Loucy (cell line): ENCODE data around the gene WDR83.
A peak's percentile ranks its signal among the peaks of the same experiment; 100 is the strongest.
"Not testable (repeated sequence)": the region's sequence is repeated elsewhere in the genome, so short reads cannot be mapped to it uniquely, and the experiment has no call there.

Source experiments
- H2AFZ ChIP-seq: fragments of 200-600 bp; sonication (generic); 2 replicates; pipeline ENCODE4 v1.6.0; 2016; ENCODE audit warnings: antibody characterized with exemption, mild to moderate bottlenecking, low read length, moderate library complexity
- H3F3A ChIP-seq: fragments of 200-600 bp; 2 replicates; pipeline ENCODE4 v1.6.0; 2016; ENCODE audit warnings: antibody characterized with exemption, low read depth, mild to moderate bottlenecking
- H3K27me3 ChIP-seq: fragments of 200-600 bp; sonication (generic); 2 replicates; pipeline ENCODE4 v1.6.1; 2014; ENCODE audit warnings: low read length, mild to moderate bottlenecking; ENCODE audit not compliant: insufficient read depth, poor library complexity, severe bottlenecking
- H3K36me3 ChIP-seq: fragments of 200-600 bp; sonication (generic); 2 replicates; pipeline ENCODE4 v1.6.1; 2016; ENCODE audit warnings: low read length; ENCODE audit not compliant: insufficient read depth
- H3K4me1 ChIP-seq: fragments of 200-600 bp; sonication (generic); 2 replicates; pipeline ENCODE4 v1.5.1; 2014; ENCODE audit warnings: low read length, mild to moderate bottlenecking; ENCODE audit not compliant: insufficient read depth, poor library complexity, severe bottlenecking
- H3K4me2 ChIP-seq: fragments of 200-600 bp; sonication (generic); 2 replicates; pipeline ENCODE4 v1.6.0; 2014; ENCODE audit warnings: antibody characterized with exemption, low read length, low read depth, mild to moderate bottlenecking; ENCODE audit not compliant: poor library complexity, severe bottlenecking
- H3K4me3 ChIP-seq: fragments of 200-600 bp; sonication (generic); 2 replicates; pipeline ENCODE4 v1.5.1; 2014; ENCODE audit warnings: low read length, mild to moderate bottlenecking, mixed read lengths; ENCODE audit not compliant: poor library complexity, severe bottlenecking
- H3K79me2 ChIP-seq: fragments of 200-600 bp; sonication (generic); 2 replicates; pipeline ENCODE4 v1.6.1; 2014; ENCODE audit warnings: low read length; ENCODE audit not compliant: insufficient read depth
- H3K9ac ChIP-seq: fragments of 200-600 bp; sonication (generic); 2 replicates; pipeline ENCODE4 v1.6.0; 2014; ENCODE audit warnings: mild to moderate bottlenecking, low read depth, low read length, moderate library complexity; ENCODE audit not compliant: poor library complexity, severe bottlenecking
- H3K9me2 ChIP-seq: fragments of 200-600 bp; sonication (generic); replicated peaks from 2 replicates; pipeline ENCODE4 v1.6.1; 2016; ENCODE audit warnings: low read depth, low read length, mixed read lengths
- H3K9me3 ChIP-seq: fragments of 200-600 bp; sonication (generic); 2 replicates; pipeline ENCODE4 v1.6.1; 2014; ENCODE audit warnings: mild to moderate bottlenecking, antibody characterized with exemption, low read length, low read depth; ENCODE audit not compliant: insufficient read depth
- H4K20me1 ChIP-seq: fragments of 200-600 bp; sonication (generic); 2 replicates; pipeline ENCODE4 v1.6.0; 2014; ENCODE audit warnings: antibody characterized with exemption, low read length, mild to moderate bottlenecking; ENCODE audit not compliant: insufficient read depth, poor library complexity, severe bottlenecking
- CTCF ChIP-seq: fragments of 200-600 bp; sonication (generic); conservative IDR thresholded peaks from 2 replicates; pipeline ENCODE4 v1.5.1; 2014; ENCODE audit warnings: mild to moderate bottlenecking, antibody characterized with exemption, low read length
- EZH2phosphoT487 ChIP-seq: fragments of 200-600 bp; IDR thresholded peaks from 2 replicates; pipeline ENCODE4 v1.6.1; 2018; ENCODE audit warnings: antibody characterized with exemption, mild to moderate bottlenecking, moderate library complexity, borderline replicate concordance

Gene WDR83, protein sequence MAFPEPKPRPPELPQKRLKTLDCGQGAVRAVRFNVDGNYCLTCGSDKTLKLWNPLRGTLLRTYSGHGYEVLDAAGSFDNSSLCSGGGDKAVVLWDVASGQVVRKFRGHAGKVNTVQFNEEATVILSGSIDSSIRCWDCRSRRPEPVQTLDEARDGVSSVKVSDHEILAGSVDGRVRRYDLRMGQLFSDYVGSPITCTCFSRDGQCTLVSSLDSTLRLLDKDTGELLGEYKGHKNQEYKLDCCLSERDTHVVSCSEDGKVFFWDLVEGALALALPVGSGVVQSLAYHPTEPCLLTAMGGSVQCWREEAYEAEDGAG

DNA sequence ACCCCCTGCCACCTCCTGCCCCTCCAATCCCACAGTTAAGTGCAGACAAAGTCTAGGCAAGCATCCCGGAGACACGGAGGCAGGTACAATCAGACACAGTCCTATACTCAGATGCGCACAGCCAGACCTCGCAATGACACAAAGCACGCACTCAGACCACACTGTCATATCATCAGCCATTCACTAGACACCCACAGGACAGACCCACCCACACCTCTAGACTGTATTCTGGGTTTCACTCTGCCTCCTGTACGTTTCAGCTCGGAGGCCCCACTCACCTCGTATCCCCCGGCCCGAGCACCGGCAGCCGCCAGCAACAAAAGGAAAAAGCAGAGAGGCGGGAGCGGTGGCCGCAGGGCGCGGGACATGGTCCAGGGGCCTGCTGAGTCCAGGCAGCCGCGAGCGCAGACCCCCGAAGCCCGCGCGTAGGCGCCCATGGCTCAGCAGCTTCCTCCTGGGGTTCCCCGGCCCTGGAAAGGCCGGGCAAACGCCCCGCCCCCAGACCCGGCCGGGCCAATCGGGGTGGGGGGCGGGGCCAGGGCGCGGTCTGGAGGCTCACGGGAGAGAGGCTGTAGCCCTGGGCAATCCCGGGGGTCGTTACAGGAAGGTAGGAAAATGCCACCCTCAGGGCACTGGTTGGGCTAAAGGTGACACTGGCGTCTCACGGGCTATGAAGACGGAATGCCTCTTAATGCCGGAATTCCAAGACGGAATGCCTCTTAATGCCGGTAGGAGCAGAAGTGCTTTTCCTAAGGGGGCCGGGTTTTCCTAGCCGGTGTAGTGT lies at the start of gene WDR83, which contains the start of gene MAN2B1:
TSS of gene WDR83 (plus strand) at position 543 of the 784 bp plus-strand sequence. CDS start 2,984 bp downstream, outside the sequence.
TSS of gene MAN2B1 (minus strand) at position 478 of the 784 bp plus-strand sequence. CDS start at position 437, 41 bp downstream.
- H4K20me1 ChIP-seq = peaks cover 13% of the 10 kb centered on the region
- no peaks in the 10 kb centered on the region for H3K27me3 ChIP-seq
- H3K9me3 ChIP-seq = no peaks in the 10 kb centered on the region
- H3K9me2 ChIP-seq = no peaks in the 10 kb centered on the region
- peaks cover 25% of the 10 kb centered on the region for H3K4me1 ChIP-seq
- no peaks in the 10 kb centered on the region; the same call in 1 of the 2 replicates for H3K36me3 ChIP-seq
- peak within 1 kb of the TSS; percentile 86 for H3K9ac ChIP-seq
- peak within 1 kb of the TSS; percentile 74 for H2AFZ ChIP-seq
- no peak for TF ChIP-seq CTCF
- no peak for TF ChIP-seq EZH2phosphoT487
- H3K4me2 ChIP-seq = peak within 1 kb of the TSS; percentile 90
- peak within 1 kb of the TSS; percentile 89 for H3K4me3 ChIP-seq
- peaks cover 38% of the 10 kb centered on the region for H3K79me2 ChIP-seq
- H3F3A ChIP-seq = no peaks in the 10 kb centered on the region

DNA sequence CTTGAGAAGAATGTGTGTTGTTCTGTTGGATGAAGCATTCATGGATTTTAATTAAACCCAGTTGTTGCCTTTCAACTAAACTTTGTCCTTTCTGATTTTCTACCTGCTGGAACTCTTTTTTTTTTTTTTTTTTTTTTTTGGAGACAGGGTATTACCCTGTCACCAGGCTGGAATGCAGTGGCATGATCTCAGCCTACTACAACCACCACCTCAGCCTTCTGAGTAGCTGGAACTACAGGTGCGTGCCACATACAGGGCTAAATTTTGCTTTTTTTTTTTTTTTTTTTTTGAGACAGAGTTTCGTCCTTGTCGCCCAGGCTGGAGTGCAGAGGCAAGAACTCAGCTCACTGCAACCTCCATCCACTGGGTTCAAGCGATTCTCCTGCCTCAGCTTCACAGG lies 49.0 kb upstream of the WDR83 start:
- H3K9me3 ChIP-seq = no peaks in the 10 kb centered on the region
- H3K9me2 ChIP-seq = no peaks in the 10 kb centered on the region
- TF ChIP-seq CTCF = no peak
- TF ChIP-seq EZH2phosphoT487 = no peak
- no peak overlapping the region for H3K9ac ChIP-seq
- no peaks in the 10 kb centered on the region for H3K36me3 ChIP-seq
- H3F3A ChIP-seq = no peaks in the 10 kb centered on the region
- H3K27me3 ChIP-seq = no peaks in the 10 kb centered on the region
- no peak overlapping the region for H3K4me3 ChIP-seq
- no peak overlapping the region for H2AFZ ChIP-seq
- no peak overlapping the region for H3K4me2 ChIP-seq
- peaks cover 22% of the 10 kb centered on the region for H3K4me1 ChIP-seq
- H3K79me2 ChIP-seq = peaks cover 76% of the 10 kb centered on the region
- peaks cover 57% of the 10 kb centered on the region for H4K20me1 ChIP-seq

DNA sequence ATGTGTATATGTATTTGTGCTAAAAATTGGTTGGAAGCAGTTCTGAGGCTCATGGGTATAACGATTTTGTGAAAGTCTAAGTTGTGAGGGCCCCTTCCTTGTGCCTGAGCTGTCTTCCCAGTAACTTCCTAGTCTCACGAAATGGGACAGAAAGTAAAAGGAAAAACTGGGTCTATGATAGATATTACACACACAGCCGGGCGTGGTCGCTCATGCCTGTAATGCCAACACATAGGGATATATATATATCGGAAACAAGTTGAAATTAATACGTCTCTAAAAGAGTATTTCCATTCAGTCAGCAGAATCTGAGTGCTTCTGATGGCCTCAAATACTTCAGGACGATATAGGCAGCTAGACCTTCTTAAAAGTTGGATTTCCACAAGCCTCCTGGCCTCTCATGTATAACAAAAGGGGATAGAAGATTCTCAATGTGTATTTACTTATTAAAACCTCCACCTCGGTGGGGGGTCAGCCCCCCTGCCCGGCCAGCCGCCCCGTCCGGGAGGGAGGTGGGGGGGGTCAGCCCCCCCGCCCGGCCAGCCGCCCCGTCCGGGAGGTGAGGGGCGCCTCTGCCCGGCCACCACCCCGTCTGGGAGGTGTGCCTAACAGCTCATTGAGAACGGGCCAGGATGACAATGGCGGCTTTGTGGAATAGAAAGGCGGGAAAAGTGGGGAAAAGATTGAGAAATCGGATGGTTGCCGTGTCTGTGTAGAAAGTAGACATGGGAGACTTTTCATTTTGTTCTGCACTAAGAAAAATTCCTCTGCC lies 45.2 kb upstream of the WDR83 start:
- not testable (repeated sequence) for H3K4me2 ChIP-seq, H3K9me3 ChIP-seq, H3K9me2 ChIP-seq, H3K27me3 ChIP-seq, H3K4me1 ChIP-seq, H3F3A ChIP-seq, H3K4me3 ChIP-seq, H3K9ac ChIP-seq, H2AFZ ChIP-seq
- Histone ChIP-seq H4K20me1 (peaks cover 31% of the 10 kb centered on the region), H3K79me2 (peaks cover 41% of the 10 kb centered on the region), H3K36me3 (peaks cover 11% of the 10 kb centered on the region; the same call in 1 of the 2 replicates)
